Parathyroid adenoma (tissue), 2 donors: Measurements from ENCODE around the gene IFT81.

Source experiments
- H2AFZ ChIP-seq: fragments of 300-600 bp; sonication (generic); one replicate; pipeline ENCODE4 v1.7.0; 2017; ENCODE audit warnings: antibody characterized with exemption, mild to moderate bottlenecking
- H3K27ac ChIP-seq: fragments of 300-600 bp; sonication (generic); one replicate; pipeline ENCODE4 v1.7.0; 2017
- H3K27me3 ChIP-seq: fragments of 300-600 bp; sonication (generic); one replicate; pipeline ENCODE4 v1.7.0; 2017; ENCODE audit warnings: low read length; ENCODE audit not compliant: control insufficient read depth, insufficient read depth
- H3K36me3 ChIP-seq: fragments of 300-600 bp; sonication (generic); one replicate; pipeline ENCODE4 v1.7.0; 2017; ENCODE audit warnings: low read length; ENCODE audit not compliant: control insufficient read depth, insufficient read depth
- H3K4me1 ChIP-seq: fragments of 300-600 bp; sonication (generic); one replicate; pipeline ENCODE4 v1.7.0; 2017; ENCODE audit warnings: control low read depth
- H3K4me2 ChIP-seq: fragments of 300-600 bp; sonication (generic); one replicate; pipeline ENCODE4 v1.7.0; 2017; ENCODE audit warnings: low read length
- H3K4me3 ChIP-seq: fragments of 300-600 bp; sonication (generic); one replicate; pipeline ENCODE4 v1.7.0; 2017; ENCODE audit warnings: low read depth, low read length
- H3K79me2 ChIP-seq: fragments of 300-600 bp; sonication (generic); one replicate; pipeline ENCODE4 v1.7.0; 2017; ENCODE audit warnings: control low read depth
- H3K9ac ChIP-seq: fragments of 300-600 bp; sonication (generic); one replicate; pipeline ENCODE4 v1.7.0; 2017; ENCODE audit warnings: mild to moderate bottlenecking
- H3K9me3 ChIP-seq: fragments of 300-600 bp; sonication (generic); one replicate; pipeline ENCODE4 v1.7.0; 2017; ENCODE audit warnings: low read length; ENCODE audit not compliant: control insufficient read depth
- TF ChIP-seq, protein P1 (sequence below): fragments of 300-600 bp; sonication (generic); IDR thresholded peaks from one replicate; pipeline ENCODE4 v1.7.0; 2017; ENCODE audit warnings: antibody characterized with exemption, mild to moderate bottlenecking
- donor health status: primary hyperparathyroidism.

Gene IFT81

DNA sequence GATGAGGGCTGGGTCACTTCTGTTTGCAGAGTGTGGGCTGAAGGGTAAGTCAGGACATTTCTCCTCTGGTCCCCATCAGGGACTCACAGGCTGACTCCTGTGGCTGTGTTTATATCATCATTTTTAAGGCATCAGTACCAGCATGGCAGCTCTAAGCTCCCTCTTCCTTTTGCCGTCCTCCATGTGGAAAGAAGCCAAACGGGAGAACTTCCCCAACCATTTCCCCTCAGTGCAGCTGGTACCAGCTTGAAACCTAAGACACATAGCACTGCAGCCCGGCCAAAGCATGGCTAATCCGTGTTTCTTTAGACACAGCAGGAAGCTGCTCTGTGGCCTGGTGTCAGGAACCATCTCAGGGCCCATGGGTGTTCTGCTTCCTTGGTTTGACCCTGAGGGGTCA, 124.9 kb downstream of the IFT81 start:
- Histone ChIP-seq H3K27me3 (no peaks in the 10 kb centered on the region), H3K4me3 (no peak overlapping the region), H3K9ac (no peak overlapping the region), H3K4me2 (no peak overlapping the region), H3K36me3 (no peaks in the 10 kb centered on the region), H3K79me2 (no peaks in the 10 kb centered on the region), H3K4me1 (no peaks in the 10 kb centered on the region), H3K9me3 (no peaks in the 10 kb centered on the region), H3K27ac (no peak overlapping the region), H2AFZ (no peak overlapping the region)
- TF ChIP-seq, protein P1, sequence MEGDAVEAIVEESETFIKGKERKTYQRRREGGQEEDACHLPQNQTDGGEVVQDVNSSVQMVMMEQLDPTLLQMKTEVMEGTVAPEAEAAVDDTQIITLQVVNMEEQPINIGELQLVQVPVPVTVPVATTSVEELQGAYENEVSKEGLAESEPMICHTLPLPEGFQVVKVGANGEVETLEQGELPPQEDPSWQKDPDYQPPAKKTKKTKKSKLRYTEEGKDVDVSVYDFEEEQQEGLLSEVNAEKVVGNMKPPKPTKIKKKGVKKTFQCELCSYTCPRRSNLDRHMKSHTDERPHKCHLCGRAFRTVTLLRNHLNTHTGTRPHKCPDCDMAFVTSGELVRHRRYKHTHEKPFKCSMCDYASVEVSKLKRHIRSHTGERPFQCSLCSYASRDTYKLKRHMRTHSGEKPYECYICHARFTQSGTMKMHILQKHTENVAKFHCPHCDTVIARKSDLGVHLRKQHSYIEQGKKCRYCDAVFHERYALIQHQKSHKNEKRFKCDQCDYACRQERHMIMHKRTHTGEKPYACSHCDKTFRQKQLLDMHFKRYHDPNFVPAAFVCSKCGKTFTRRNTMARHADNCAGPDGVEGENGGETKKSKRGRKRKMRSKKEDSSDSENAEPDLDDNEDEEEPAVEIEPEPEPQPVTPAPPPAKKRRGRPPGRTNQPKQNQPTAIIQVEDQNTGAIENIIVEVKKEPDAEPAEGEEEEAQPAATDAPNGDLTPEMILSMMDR, result no peak

GRCh38 chr12:110249716-110250225, 125.6 kb downstream of the IFT81 start:
- Histone ChIP-seq H3K4me1 (no peaks in the 10 kb centered on the region), H3K9me3 (no peaks in the 10 kb centered on the region), H3K4me3 (no peak overlapping the region), H3K36me3 (no peaks in the 10 kb centered on the region), H3K79me2 (no peaks in the 10 kb centered on the region), H3K9ac (no peak overlapping the region), H3K4me2 (no peak overlapping the region), H3K27ac (no peak overlapping the region), H2AFZ (no peak overlapping the region), H3K27me3 (no peaks in the 10 kb centered on the region)
- TF ChIP-seq, protein P1, result no peak

DNA sequence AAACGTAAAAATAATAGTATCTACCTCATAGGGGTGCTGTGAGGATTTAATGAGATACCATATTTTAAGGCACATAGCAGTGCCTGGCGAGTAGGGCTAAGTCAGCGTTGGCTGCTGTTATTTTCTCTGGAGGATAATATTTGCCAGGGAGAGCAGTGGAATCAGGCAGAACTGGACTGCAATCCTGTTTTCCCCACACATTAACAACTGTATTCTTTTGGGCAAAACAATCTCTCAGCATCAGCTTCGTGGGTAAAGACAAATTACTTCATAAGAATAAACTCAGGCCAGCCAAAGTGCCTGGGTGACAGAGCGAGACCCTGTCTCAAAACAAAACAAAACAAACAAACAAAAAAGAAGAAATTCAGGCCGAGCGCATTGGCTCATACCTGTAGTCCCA, 127.2 kb downstream of the IFT81 start:
- Histone ChIP-seq H3K27ac (no peak overlapping the region), H3K4me1 (no peaks in the 10 kb centered on the region)

GRCh38 chr12:110252716-110253115, 128.6 kb downstream of the IFT81 start:
- no peaks in the 10 kb centered on the region for H3K27me3 ChIP-seq
- H3K36me3 ChIP-seq, result no peaks in the 10 kb centered on the region
- TF ChIP-seq, protein P1, result no peak
- H3K4me1 ChIP-seq, result no peaks in the 10 kb centered on the region
- H3K4me2 ChIP-seq, result no peak overlapping the region
- H3K4me3 ChIP-seq, result no peak overlapping the region
- no peaks in the 10 kb centered on the region for H3K79me2 ChIP-seq
- peak overlapping the region; percentile 11 for H3K27ac ChIP-seq
- no peaks in the 10 kb centered on the region for H3K9me3 ChIP-seq
- no peak overlapping the region for H3K9ac ChIP-seq
- H2AFZ ChIP-seq, result peak overlapping the region; percentile 56

More for the DNA sequence above, 127.2 kb downstream of the IFT81 start:
- Histone ChIP-seq H3K79me2 (no peaks in the 10 kb centered on the region), H3K9me3 (no peaks in the 10 kb centered on the region), H3K9ac (no peak overlapping the region), H3K4me2 (no peak overlapping the region), H2AFZ (no peak overlapping the region), H3K4me3 (no peak overlapping the region), H3K27me3 (no peaks in the 10 kb centered on the region), H3K36me3 (no peaks in the 10 kb centered on the region)
- TF ChIP-seq, protein P1, result no peak

DNA sequence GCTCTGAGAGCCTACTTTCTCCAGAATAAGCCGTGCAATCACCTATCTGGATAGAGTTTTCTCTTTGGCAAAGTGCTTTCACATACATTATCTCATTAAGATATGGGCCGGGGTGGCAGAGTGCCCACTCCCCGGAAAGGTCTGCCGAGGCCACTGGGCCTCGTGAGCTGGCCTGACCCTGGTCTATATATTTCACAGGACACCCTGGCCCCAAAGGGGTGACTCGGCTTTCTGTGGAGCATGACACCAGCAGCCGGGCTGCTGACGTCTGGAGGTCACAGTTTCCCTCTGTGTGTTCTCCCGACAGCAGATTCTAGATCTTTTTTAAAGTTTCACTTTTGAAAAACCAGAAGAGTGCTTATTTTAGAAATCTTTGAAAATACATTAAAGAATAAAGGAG, 129.0 kb downstream of the IFT81 start:
- Histone ChIP-seq H3K4me1 (no peaks in the 10 kb centered on the region), H3K79me2 (no peaks in the 10 kb centered on the region), H3K9ac (no peak overlapping the region), H3K36me3 (no peaks in the 10 kb centered on the region), H3K4me2 (peak overlapping the region; percentile 57), H3K4me3 (peak overlapping the region; percentile 13), H3K9me3 (no peaks in the 10 kb centered on the region), H3K27ac (peak overlapping the region; percentile 11), H3K27me3 (no peaks in the 10 kb centered on the region), H2AFZ (peak overlapping the region; percentile 56)
- TF ChIP-seq, protein P1, result no peak
